Bronchial epithelial cell (primary cell): Measurements from ENCODE around the gene MIPEP. TPM values are rescaled to one million over a fixed set of nuclear protein-coding genes. Genes with fewer than 3 reads are reported as not detected.
A peak's percentile ranks its signal among the peaks of the same experiment; 100 is the strongest.

Experiments used
- DNase-seq: peaks from one replicate; pipeline ENCODE4 v3.0.0-alpha.2; 2010; ENCODE audit warnings: low read depth
- FAIRE-seq: peaks from 2 replicates; lab custom pipeline; 2011; peaks lifted over from hg19 to GRCh38; lab: Jason Lieb, UNC
- H3K27me3 ChIP-seq: 2 replicates; pipeline ENCODE4 v1.5.1; 2011; ENCODE audit warnings: low read length; ENCODE audit not compliant: control insufficient read depth, insufficient read depth
- H3K36me3 ChIP-seq: 2 replicates; pipeline ENCODE4 v1.5.1; 2011; ENCODE audit warnings: low read length; ENCODE audit not compliant: control insufficient read depth, insufficient read depth
- H3K4me3 ChIP-seq: 2 replicates; pipeline ENCODE4 v1.5.1; 2011; ENCODE audit warnings: mild to moderate bottlenecking, low read depth, low read length, control low read depth
- total RNA-seq: library from RNA; depleted of rRNA; stranded (reverse); fragments of >200 nt; gene quantifications from 2 replicates; pipeline ENCODE4 v1.2.1, GENCODE V29; 2014
- TF ChIP-seq, protein P1 (sequence below): IDR thresholded peaks from 2 replicates; pipeline ENCODE4 v1.5.1; 2011; ENCODE audit warnings: mild to moderate bottlenecking, moderate library complexity, low read length, control low read depth, inconsistent platforms; ENCODE audit not compliant: insufficient read depth, severe bottlenecking

The MIPEP gene
- total RNA-seq, 1 donor from 2014 or later = 19.2 TPM

DNA sequence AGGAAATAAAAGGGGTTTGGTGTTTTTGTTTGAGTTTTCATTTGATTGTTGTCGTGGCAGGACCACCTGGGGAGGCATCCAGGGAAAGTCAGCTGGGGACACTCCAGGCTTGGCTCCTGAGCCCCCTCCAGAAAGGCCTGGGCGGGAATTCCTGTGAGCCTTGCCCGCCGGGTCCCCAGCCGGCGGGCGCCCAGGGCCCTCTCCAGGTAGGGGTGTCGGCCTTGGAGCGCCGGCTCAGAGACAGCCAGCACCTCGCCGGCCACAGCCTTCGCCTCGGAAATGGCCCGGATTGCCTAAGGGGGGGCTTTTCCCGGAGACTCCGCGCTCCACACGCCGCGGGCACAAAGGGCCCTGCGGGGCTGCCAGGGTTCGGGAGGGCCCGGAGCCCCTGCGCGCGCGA lies 194.0 kb downstream of the MIPEP start:
- no peak for FAIRE-seq
- no peaks in the 10 kb centered on the region for H3K36me3 ChIP-seq

DNA sequence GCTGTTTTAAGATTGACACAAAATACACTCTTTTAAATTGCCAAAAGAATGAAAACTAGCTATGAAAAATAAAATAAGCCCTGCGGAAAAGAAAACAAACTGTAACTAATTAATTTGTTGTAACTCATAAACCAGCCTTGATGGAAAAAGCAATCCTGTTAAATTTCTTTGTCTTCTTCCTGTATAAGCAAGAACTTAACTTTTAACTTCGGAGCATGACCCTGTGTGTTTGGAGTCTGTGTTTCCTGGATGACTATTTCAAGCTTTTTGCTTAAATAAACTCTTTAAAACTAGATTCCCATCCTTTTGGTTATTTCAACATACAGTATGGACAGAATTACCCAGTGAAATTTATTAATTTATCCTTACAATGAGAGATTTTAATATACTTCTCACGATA lies 196.4 kb downstream of the MIPEP start:
- H3K4me3 ChIP-seq = no peak overlapping the region
- H3K36me3 ChIP-seq = no peaks in the 10 kb centered on the region
- TF ChIP-seq, protein P1, sequence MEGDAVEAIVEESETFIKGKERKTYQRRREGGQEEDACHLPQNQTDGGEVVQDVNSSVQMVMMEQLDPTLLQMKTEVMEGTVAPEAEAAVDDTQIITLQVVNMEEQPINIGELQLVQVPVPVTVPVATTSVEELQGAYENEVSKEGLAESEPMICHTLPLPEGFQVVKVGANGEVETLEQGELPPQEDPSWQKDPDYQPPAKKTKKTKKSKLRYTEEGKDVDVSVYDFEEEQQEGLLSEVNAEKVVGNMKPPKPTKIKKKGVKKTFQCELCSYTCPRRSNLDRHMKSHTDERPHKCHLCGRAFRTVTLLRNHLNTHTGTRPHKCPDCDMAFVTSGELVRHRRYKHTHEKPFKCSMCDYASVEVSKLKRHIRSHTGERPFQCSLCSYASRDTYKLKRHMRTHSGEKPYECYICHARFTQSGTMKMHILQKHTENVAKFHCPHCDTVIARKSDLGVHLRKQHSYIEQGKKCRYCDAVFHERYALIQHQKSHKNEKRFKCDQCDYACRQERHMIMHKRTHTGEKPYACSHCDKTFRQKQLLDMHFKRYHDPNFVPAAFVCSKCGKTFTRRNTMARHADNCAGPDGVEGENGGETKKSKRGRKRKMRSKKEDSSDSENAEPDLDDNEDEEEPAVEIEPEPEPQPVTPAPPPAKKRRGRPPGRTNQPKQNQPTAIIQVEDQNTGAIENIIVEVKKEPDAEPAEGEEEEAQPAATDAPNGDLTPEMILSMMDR = no peak
- no peaks in the 10 kb centered on the region for H3K27me3 ChIP-seq
- no peak for DNase-seq
- no peak for FAIRE-seq

More for the DNA sequence above, 194.0 kb downstream of the MIPEP start:
- DNase-seq = no peak
- Histone ChIP-seq H3K27me3 (no peaks in the 10 kb centered on the region), H3K4me3 (no peak overlapping the region)
- TF ChIP-seq, protein P1 = no peak

DNA sequence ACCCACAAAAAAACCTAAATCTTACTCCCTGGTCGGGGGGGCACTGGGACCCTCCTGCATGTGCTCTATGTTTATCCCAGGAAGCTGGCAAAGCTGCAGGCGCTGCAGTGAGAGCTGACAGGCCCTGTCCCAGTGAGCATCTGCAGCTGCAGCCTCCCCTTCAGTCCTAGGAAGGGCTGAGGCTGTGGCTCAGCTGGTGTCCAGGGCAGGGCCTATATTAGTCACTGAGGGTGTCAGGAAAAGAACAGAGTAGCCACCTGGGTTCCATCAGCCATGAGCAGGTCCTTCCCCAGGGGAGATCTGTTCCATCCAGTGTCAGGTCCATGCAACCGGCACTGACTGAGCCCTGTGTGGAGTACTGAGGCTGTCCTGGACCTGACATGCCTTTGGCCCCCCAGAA lies 198.5 kb downstream of the MIPEP start:
- Histone ChIP-seq H3K4me3 (no peak overlapping the region), H3K27me3 (no peaks in the 10 kb centered on the region), H3K36me3 (no peaks in the 10 kb centered on the region)
- TF ChIP-seq, protein P1 = no peak
- no peak for DNase-seq
- FAIRE-seq = no peak

DNA sequence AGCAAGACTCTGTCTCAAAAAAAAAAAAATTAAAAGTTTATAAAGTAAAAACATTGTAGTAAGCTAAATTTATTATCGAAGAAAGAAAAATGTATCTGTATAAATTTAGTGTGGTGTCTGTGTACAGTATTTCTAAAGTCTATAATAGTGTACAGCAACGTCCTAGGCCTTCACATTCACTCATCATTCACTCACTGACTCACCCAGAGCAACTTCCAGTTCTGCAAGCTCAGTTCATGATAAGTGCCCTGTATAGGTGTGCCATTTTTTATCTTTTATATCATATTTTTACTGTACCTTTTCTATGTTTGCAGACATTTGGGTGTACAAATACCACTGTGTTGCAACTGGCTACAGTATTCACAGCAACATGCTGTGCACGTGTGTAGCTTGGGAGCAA lies 200.9 kb downstream of the MIPEP start:
- no peak overlapping the region for H3K4me3 ChIP-seq
- TF ChIP-seq, protein P1 = no peak
- FAIRE-seq (no peak), DNase-seq (peak; percentile 56)
- no peaks in the 10 kb centered on the region for H3K36me3 ChIP-seq
- H3K27me3 ChIP-seq = no peaks in the 10 kb centered on the region

DNA sequence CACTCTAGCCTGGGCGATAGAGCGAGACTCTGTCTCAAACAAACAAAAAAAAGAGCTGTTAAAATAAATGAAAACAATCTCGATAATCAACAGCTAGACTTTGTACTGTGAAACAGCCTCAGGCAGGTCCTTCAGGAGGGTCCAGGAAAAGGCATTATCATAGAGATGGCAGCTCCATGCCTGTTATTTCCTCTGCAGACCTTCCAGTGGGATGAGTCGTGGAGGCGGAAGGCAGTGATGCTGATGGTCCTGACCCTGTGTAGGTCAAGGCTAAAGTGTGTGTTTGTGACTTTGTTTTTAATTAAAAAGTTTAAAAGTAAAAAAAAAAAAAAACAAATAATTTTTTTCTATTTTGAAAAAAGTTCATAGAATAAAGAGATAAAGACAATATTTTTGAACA lies 201.6 kb downstream of the MIPEP start:
- Histone ChIP-seq H3K4me3 (no peak overlapping the region), H3K36me3 (no peaks in the 10 kb centered on the region), H3K27me3 (no peaks in the 10 kb centered on the region)
- TF ChIP-seq, protein P1 = no peak
- FAIRE-seq (no peak), DNase-seq (no peak)

DNA sequence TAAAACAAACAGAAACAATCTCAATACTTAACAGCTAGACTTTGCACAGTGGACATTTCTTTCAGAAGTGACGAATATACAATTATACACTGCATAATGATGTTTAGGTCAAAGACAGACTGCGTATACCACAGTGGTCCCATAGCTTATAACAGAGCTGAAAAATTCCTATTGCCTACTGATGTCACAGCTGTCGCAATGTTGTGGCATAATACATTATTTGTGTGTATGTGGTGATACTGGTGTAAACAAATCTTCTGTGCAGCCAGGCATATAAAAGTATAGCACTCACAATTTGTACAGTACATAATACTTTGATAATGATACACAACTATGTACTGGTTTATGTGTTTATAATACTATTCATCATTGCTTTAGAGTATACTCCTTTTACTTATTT lies 202.3 kb downstream of the MIPEP start:
- H3K27me3 ChIP-seq = no peaks in the 10 kb centered on the region
- no peak overlapping the region for H3K4me3 ChIP-seq
- DNase-seq (no peak), FAIRE-seq (no peak)
- TF ChIP-seq, protein P1 = no peak
- H3K36me3 ChIP-seq = no peaks in the 10 kb centered on the region
